Measurements from ENCODE around the gene TP63.

The TP63 gene

GRCh38 chr3:189787191-189787590, 156.0 kb downstream of the TP63 start:
- no peak overlapping the region for H3K4me3 ChIP-seq (replicated peaks; ENCODE audit: insufficient read depth, low read length)
- no peaks in the 10 kb centered on the region for H3K27me3 ChIP-seq (ENCODE audit: insufficient read depth, poor library complexity, severe bottlenecking)
- DNase-seq (ENCODE audit: low read depth in 1 of 2, low spot score in 1 of 2): no peak
- TF ChIP-seq REST (IDR thresholded peaks at IDR 0.05; ENCODE audit: insufficient replicate concordance, low read depth): no peak
- TF ChIP-seq GABPA (IDR thresholded peaks at IDR 0.05; ENCODE audit: low read depth): no peak
- no peak for TF ChIP-seq CTCF (IDR thresholded peaks at IDR 0.05; ENCODE audit: insufficient read depth, low read length)
- TF ChIP-seq SPI1 (IDR thresholded peaks at IDR 0.05; ENCODE audit: borderline replicate concordance, low read depth): no peak
- TF ChIP-seq POLR2AphosphoS5 (IDR thresholded peaks at IDR 0.05; ENCODE audit: low read depth): no peak
- no peak overlapping the region for H3K27ac ChIP-seq (replicated peaks)

GRCh38 chr3:189787632-189788031, 156.4 kb downstream of the TP63 start:
- no peak overlapping the region for H3K27ac ChIP-seq (replicated peaks)
- H3K4me3 ChIP-seq (replicated peaks; ENCODE audit: insufficient read depth, low read length): no peak overlapping the region
- no peak for TF ChIP-seq CTCF (IDR thresholded peaks at IDR 0.05; ENCODE audit: insufficient read depth, low read length)
- no peak for TF ChIP-seq GABPA (IDR thresholded peaks at IDR 0.05; ENCODE audit: low read depth)
- TF ChIP-seq SPI1 (IDR thresholded peaks at IDR 0.05; ENCODE audit: borderline replicate concordance, low read depth): no peak
- TF ChIP-seq REST (IDR thresholded peaks at IDR 0.05; ENCODE audit: insufficient replicate concordance, low read depth): no peak
- TF ChIP-seq POLR2AphosphoS5 (IDR thresholded peaks at IDR 0.05; ENCODE audit: low read depth): no peak
- no peak for DNase-seq (ENCODE audit: low read depth in 1 of 2, low spot score in 1 of 2)
- H3K27me3 ChIP-seq (ENCODE audit: insufficient read depth, poor library complexity, severe bottlenecking): no peaks in the 10 kb centered on the region

GRCh38 chr3:189789432-189789831, 158.2 kb downstream of the TP63 start:
- TF ChIP-seq GABPA (IDR thresholded peaks at IDR 0.05; ENCODE audit: low read depth) (no peak), SPI1 (IDR thresholded peaks at IDR 0.05; ENCODE audit: borderline replicate concordance, low read depth) (no peak), POLR2AphosphoS5 (IDR thresholded peaks at IDR 0.05; ENCODE audit: low read depth) (no peak), CTCF (IDR thresholded peaks at IDR 0.05; ENCODE audit: insufficient read depth, low read length) (no peak), REST (IDR thresholded peaks at IDR 0.05; ENCODE audit: insufficient replicate concordance, low read depth) (no peak)
- Histone ChIP-seq H3K27ac (replicated peaks) (no peak overlapping the region), H3K4me3 (replicated peaks; ENCODE audit: insufficient read depth, low read length) (no peak overlapping the region), H3K27me3 (ENCODE audit: insufficient read depth, poor library complexity, severe bottlenecking) (no peaks in the 10 kb centered on the region)
- DNase-seq (ENCODE audit: low read depth in 1 of 2, low spot score in 1 of 2): no peak
